Duodenal mucosa (tissue), 2 donors: ENCODE results near the gene IRX4.

ENCODE experiments used
- H3K27ac ChIP-seq: one replicate; pipeline ENCODE4 v1.7.0; 2013; ENCODE audit warnings: low read depth, low read length
- H3K27me3 ChIP-seq, 2 donors: one replicate each; pipeline ENCODE4 v1.7.0; 2013; ENCODE audit warnings: low read length in 2 of 2, control low read depth in 1 of 2; ENCODE audit not compliant: insufficient read depth in 2 of 2, control insufficient read depth in 1 of 2
- H3K36me3 ChIP-seq, 2 donors: one replicate each; pipeline ENCODE4 v1.7.0; 2013; ENCODE audit warnings: low read length in 2 of 2, control low read depth in 1 of 2; ENCODE audit not compliant: insufficient read depth in 2 of 2, control insufficient read depth in 1 of 2
- H3K4me1 ChIP-seq, 2 donors: one replicate each; pipeline ENCODE4 v1.7.0; 2013; ENCODE audit warnings: low read length in 2 of 2, control low read depth in 1 of 2; ENCODE audit not compliant: insufficient read depth in 2 of 2, control insufficient read depth in 1 of 2
- H3K4me3 ChIP-seq, 2 donors: one replicate each; pipeline ENCODE4 v1.7.0; 2013; ENCODE audit warnings: low read length in 2 of 2, low read depth in 1 of 2
- H3K9ac ChIP-seq, 2 donors: one replicate each; pipeline ENCODE4 v1.7.0; 2013; ENCODE audit warnings: low read length in 2 of 2, low read depth in 1 of 2
- H3K9me3 ChIP-seq, 2 donors: one replicate each; pipeline ENCODE4 v1.7.0; 2013; ENCODE audit warnings: low read length in 2 of 2, control low read depth in 1 of 2; ENCODE audit not compliant: control insufficient read depth in 1 of 2

Gene IRX4

DNA sequence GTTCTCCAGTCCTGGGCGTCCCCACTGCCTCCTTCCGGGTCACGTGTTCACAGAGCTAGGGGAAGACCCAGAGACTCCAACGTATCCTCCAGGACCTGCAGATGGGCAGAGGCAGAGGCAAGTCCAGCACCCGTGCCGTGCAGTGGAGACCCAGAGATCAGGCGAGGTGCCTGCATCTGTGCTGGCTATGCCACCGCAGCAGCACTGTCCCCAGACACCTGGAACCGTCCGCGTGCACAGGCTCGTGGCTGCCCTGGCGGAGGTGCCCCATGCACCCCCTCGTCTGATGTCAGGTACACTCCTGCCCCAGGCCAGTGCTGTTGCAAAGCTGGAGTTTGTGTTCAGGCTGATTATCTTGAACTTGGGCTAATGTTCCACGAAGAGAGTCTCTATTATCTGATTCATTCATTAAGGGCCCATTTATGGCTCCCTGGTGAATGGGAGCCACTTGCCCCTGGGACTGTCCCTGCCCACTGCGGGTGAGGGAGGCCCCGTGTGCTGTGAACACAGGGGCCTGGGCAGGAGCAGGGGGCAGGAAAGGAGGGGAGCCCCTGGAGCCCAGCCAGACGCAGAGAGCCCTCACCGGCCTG is 13.7 kb downstream of the IRX4 start:
- peaks cover 29 to 56% of the 10 kb centered on the region in 2 donors for H3K27me3 ChIP-seq
- no peaks in the 10 kb centered on the region for H3K36me3 ChIP-seq
- peaks cover 9 to 11% of the 10 kb centered on the region in 2 donors for H3K4me1 ChIP-seq
- H3K4me3 ChIP-seq, result no peak overlapping the region
- no peak overlapping the region for H3K9ac ChIP-seq
- no peaks in the 10 kb centered on the region for H3K9me3 ChIP-seq
- H3K27ac ChIP-seq, result no peak overlapping the region

DNA sequence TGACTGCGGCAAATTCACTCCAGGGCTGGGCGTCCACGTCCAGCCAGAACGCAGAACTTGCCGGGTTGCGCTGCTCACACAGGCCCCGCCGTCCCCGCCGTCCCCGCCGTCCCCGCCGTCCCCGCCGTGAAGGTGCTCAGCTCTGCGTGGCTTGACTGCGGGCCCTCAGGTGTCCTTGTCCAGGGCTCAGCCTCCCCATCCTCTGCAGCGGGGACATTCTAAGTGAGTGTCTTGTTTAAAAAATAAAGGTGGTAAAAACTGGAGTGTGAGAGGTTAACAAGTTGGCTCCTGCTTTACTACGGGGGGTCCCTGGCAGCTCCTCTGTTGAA is 14.9 kb downstream of the IRX4 start:
- no peaks in the 10 kb centered on the region for H3K9me3 ChIP-seq
- H3K27ac ChIP-seq, result no peak overlapping the region
- H3K27me3 ChIP-seq, result peaks cover 27 to 46% of the 10 kb centered on the region in 2 donors
- H3K4me1 ChIP-seq, result peaks cover 0 to 7% of the 10 kb centered on the region in 2 donors
- H3K36me3 ChIP-seq, result no peaks in the 10 kb centered on the region
- no peak overlapping the region for H3K4me3 ChIP-seq
- no peak overlapping the region for H3K9ac ChIP-seq

DNA sequence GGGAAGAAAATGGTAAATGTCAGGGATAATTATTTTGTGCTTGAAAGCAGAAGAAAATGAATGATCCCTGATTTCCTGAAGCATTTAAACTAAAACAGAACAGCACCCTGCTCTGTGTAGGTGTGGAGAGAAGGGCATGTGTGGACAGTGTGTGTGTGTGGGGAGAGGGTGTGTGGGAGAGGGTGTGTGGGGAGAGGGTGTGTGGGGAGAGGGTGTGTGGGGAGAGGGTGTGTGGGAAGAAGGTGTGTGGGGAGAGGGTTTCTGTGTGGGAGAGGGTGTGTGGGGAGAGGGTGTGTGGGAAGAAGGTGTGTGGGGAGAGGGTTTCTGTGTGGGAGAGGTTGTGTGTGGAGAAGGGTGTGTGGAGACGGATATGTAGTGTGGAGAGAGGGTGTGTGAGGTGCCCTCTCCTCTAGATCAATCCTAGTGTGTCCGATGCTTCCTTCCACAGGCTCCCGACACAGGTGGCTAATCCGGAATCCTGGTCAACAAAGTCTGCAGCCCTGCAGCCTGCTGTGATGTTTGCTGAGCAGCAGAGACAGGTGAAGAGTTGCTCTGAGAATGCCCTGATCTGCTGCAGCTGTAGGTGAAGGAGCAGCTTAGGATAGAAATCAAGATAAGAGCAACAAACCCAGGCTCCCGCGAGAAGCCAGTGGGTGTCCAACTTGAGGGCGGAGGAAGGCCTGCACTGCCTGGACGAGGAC is 15.5 kb downstream of the IRX4 start:
- no peak overlapping the region for H3K4me3 ChIP-seq
- no peak overlapping the region for H3K9ac ChIP-seq
- no peaks in the 10 kb centered on the region for H3K9me3 ChIP-seq
- peaks cover 24 to 42% of the 10 kb centered on the region in 2 donors for H3K27me3 ChIP-seq
- H3K36me3 ChIP-seq, result no peaks in the 10 kb centered on the region
- H3K27ac ChIP-seq, result no peak overlapping the region
- peaks cover 0 to 7% of the 10 kb centered on the region in 2 donors for H3K4me1 ChIP-seq

DNA sequence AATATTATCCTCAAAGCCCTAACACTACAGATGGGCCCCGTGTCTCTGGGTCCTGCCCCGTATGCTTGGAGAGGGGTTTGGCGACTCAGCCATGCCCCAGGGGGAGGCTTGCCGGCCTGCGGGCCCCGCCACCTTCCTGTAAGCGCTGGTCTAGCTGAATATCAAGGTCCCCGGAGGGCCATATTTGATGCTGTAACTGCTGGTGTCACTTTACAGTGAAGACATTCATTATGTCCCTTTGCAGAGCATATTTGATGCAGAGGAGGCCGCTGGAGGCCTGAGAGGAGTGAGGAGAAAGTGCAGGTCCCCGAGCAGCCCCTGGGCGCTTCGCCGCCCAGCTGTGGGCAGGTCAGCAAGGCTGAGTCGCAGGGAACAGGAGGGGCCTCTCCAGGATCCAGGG is 16.8 kb downstream of the IRX4 start:
- Histone ChIP-seq H3K27me3 (peaks cover 28 to 40% of the 10 kb centered on the region in 2 donors), H3K4me3 (no peak overlapping the region), H3K27ac (no peak overlapping the region), H3K9me3 (no peaks in the 10 kb centered on the region), H3K4me1 (peaks cover 0 to 7% of the 10 kb centered on the region in 2 donors), H3K36me3 (no peaks in the 10 kb centered on the region), H3K9ac (no peak overlapping the region)

DNA sequence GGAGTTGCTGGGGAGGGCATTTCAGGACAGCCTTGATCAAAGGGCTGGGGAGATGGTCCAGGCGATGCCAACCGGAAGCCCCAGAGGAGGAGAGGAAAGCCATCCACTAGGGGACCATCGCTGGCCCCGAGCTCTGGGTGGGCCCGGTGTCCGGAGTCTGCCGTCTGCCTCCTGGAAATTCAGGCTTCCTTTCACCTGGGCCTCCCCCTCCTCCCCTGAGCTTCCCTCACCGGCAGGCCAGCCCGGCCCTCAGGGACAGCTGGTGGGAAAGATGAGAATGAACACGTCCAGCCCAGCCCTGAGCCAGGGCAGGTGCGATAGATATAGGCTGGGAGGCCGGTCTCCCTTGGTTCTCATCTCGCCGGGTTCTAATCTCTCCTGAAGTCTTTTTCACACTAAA is 17.2 kb downstream of the IRX4 start:
- Histone ChIP-seq H3K9ac (no peak overlapping the region), H3K36me3 (no peaks in the 10 kb centered on the region), H3K27me3 (peaks cover 32 to 40% of the 10 kb centered on the region in 2 donors), H3K9me3 (no peaks in the 10 kb centered on the region), H3K27ac (no peak overlapping the region), H3K4me1 (peaks cover 0 to 7% of the 10 kb centered on the region in 2 donors), H3K4me3 (no peak overlapping the region)

DNA sequence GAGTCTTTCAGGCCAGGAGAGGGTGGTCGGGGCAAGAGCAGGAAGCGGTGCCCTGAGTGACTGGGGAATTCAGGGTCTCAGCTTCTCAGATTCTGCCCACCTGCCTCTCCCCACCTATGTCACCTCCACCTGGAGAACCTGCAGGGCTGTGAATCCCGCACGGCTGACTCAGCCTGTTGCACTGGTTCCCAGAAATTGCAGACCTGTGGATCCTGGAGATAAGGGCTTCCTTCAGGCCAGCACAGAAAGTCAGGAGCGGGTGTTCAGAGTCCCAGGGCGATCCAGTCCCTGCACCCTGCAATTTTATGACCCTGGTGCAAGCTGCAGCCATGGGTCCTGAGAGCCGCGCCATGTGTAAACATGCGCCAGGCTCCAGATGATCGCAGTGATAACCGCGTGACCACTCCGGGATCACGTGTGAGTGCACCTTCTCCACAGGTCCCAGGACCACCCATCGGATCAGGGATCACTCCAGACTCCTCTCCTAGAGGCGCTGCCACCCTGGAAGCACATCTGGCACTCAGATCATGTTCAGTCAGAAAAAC is 17.8 kb downstream of the IRX4 start:
- Histone ChIP-seq H3K9ac (no peak overlapping the region), H3K4me3 (no peak overlapping the region), H3K27ac (no peak overlapping the region), H3K4me1 (peaks cover 0 to 7% of the 10 kb centered on the region in 2 donors), H3K9me3 (no peaks in the 10 kb centered on the region), H3K36me3 (no peaks in the 10 kb centered on the region), H3K27me3 (peaks cover 32 to 35% of the 10 kb centered on the region in 2 donors)

DNA sequence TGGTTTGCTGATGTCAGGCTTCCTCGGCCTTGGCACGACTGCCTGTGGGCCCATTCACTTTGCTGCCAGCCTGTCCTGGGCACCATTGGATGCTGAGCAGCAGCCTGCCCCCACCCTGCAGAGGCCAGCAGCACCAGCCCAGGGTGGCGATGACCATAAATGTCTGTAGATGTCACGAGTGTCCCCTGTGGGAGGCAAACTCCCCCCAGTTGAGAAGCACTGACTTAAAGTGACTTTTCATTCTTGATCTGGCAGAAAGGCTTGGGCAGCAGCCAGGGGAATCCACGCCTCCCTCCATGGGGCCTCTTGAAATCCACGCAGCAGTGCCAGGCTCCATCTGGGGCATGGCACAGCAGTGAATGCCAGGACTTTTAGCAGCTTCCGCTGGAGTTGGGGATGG is 21.8 kb downstream of the IRX4 start:
- Histone ChIP-seq H3K27me3 (peaks cover 7 to 24% of the 10 kb centered on the region in 2 donors), H3K4me1 (peaks cover 0 to 7% of the 10 kb centered on the region in 2 donors), H3K27ac (no peak overlapping the region), H3K9me3 (no peaks in the 10 kb centered on the region), H3K4me3 (no peak overlapping the region), H3K9ac (no peak overlapping the region), H3K36me3 (no peaks in the 10 kb centered on the region)

DNA sequence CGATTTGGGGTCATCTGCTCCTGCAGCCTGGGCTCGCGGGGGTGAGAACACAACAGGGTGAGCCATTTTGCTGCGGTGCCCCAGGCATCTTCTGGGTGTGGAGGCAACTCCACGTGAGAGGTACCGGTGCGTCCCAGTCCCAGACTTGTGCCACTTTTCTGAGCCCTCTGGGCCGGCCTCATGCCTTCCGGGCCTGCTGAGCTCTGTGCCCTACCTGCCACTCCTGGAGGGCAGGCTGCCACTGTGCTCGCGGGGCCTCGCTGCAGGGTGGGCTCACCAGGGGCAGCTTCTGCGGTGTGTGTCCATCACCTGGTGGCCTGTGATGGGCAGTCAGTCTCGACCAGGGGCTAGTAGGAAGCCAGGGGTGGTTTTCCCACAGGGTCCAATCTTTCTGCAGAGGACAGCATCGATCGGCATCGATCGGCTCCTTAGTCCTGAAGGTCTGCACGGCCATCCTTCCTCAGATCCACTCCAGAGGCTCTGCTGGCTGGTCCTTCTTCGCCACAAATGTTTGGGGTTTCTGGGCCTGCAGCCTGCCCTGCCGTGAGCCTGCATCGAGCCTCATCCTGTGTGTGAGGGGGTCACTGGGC is 22.6 kb downstream of the IRX4 start:
- Histone ChIP-seq H3K4me1 (peaks cover 0 to 7% of the 10 kb centered on the region in 2 donors), H3K27ac (no peak overlapping the region), H3K9ac (no peak overlapping the region), H3K27me3 (peaks cover 6 to 16% of the 10 kb centered on the region in 2 donors), H3K9me3 (no peaks in the 10 kb centered on the region), H3K4me3 (no peak overlapping the region), H3K36me3 (no peaks in the 10 kb centered on the region)

DNA sequence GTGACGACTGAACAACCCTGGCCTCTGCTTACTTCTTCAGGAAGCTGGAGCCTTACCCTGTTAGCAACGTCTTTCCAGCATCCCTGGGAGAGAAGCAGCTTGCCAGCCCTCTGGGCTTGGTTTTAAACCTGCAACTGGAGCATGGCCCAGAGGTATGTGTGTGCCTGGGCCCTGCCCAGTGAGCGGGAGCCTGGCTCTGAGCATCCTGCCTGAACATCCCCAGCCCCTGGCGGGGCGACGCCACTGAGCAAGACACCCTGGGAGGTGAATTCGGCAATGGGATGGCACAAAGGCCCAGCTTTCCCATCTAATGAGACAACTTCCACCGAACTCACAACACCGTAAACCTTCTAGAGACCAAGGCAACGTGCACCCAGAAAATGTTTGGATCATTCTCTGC is 23.6 kb downstream of the IRX4 start:
- Histone ChIP-seq H3K9ac (no peak overlapping the region), H3K36me3 (no peaks in the 10 kb centered on the region), H3K4me1 (no peaks in the 10 kb centered on the region), H3K4me3 (no peak overlapping the region), H3K27ac (no peak overlapping the region), H3K9me3 (no peaks in the 10 kb centered on the region), H3K27me3 (peaks cover 16% of the 10 kb centered on the region in 2 donors)

DNA sequence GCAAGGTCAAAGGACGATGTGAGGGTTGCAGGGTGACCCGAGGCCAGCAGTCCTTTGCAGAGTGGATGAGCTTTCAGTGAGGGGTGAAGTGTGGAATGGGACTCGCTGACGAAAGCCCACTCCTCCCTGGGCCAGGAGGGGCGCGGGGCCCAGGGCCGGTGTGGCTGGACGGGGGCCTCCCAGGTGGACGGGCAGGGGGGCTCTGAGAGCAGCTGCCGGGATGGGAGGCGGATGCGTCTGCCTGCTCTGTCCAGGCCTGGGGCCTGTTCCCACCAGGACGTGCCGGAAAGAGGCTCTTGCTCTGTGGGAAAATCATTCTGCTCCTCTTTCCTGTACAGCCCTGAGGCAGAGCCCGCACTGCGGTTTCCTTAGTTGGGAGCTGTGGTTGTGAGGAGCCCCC is 24.3 kb downstream of the IRX4 start:
- peaks cover 15 to 23% of the 10 kb centered on the region in 2 donors for H3K27me3 ChIP-seq
- no peak overlapping the region for H3K27ac ChIP-seq
- no peak overlapping the region for H3K9ac ChIP-seq
- H3K4me3 ChIP-seq, result no peak overlapping the region
- no peaks in the 10 kb centered on the region for H3K4me1 ChIP-seq
- no peaks in the 10 kb centered on the region for H3K9me3 ChIP-seq
- no peaks in the 10 kb centered on the region for H3K36me3 ChIP-seq
